K562 (cell line): Measurements from ENCODE around the gene POLD4. TPM values are rescaled to one million over a fixed set of nuclear protein-coding genes. Genes with fewer than 3 reads are reported as not detected.
A peak's percentile ranks its signal among the peaks of the same experiment; 100 is the strongest.

ENCODE experiments used
- BCOR ChIP-seq: fragments of 450-650 bp; IDR thresholded peaks from 2 replicates; pipeline ENCODE4 v1.6.1; 2016
- BRD4 ChIP-seq: fragments of 200-600 bp; sonication (generic); IDR thresholded peaks from 2 replicates; pipeline ENCODE4 v1.6.1; 2017; ENCODE audit warnings: inconsistent platforms
- CBX2 ChIP-seq: fragments of 200-600 bp; sonication (generic); IDR thresholded peaks from one replicate; pipeline ENCODE4 v1.6.1; 2012; ENCODE audit warnings: mild to moderate bottlenecking, low read length, inconsistent platforms; ENCODE audit not compliant: insufficient read depth, poor library complexity, severe bottlenecking
- CBX5 ChIP-seq: IDR thresholded peaks from 2 replicates; pipeline ENCODE4 v1.6.1; 2014; ENCODE audit warnings: low read depth, borderline replicate concordance
- CCAR2 ChIP-seq: fragments of 200-400 bp; formaldehyde crosslinking; IDR thresholded peaks from 2 replicates; pipeline ENCODE4 v1.6.1; 2017; ENCODE audit warnings: mild to moderate bottlenecking, low read depth, low read length
- DDX20 ChIP-seq: fragments of 450-650 bp; IDR thresholded peaks from 2 replicates; pipeline ENCODE4 v1.6.1; 2016; ENCODE audit warnings: missing genetic modification characterization, low read depth, mild to moderate bottlenecking, missing compliant biosample characterization, moderate library complexity
- E2F1 ChIP-seq: sonication (generic); formaldehyde crosslinking; IDR thresholded peaks from 2 replicates; pipeline ENCODE4 v1.8.1; 2023; ENCODE audit warnings: mild to moderate bottlenecking, missing genetic modification reagents, moderate library complexity
- ELF4 ChIP-seq: fragments of 450-650 bp; formaldehyde crosslinking; IDR thresholded peaks from 2 replicates; pipeline ENCODE4 v1.4.0; 2022; ENCODE audit warnings: missing genetic modification characterization
- IFI16 ChIP-seq: fragments of 250-450 bp; sonication (Bioruptor Pico); IDR thresholded peaks from 2 replicates; pipeline ENCODE4 v2.1.2; 2022; ENCODE audit warnings: mild to moderate bottlenecking, inconsistent platforms
- LARP7 ChIP-seq: fragments of 450-650 bp; IDR thresholded peaks from 2 replicates; pipeline ENCODE4 v1.6.1; 2016
- NFRKB ChIP-seq: fragments of 450-650 bp; IDR thresholded peaks from 2 replicates; pipeline ENCODE4 v1.6.1; 2016; ENCODE audit warnings: low read depth
- NR2F6 ChIP-seq: fragments of 450-650 bp; formaldehyde crosslinking; IDR thresholded peaks from 2 replicates; pipeline ENCODE4 v1.4.0; 2020; ENCODE audit warnings: mild to moderate bottlenecking
- POLR2AphosphoS5 ChIP-seq: IDR thresholded peaks from 2 replicates; pipeline ENCODE4 v1.6.1; 2011; ENCODE audit warnings: mild to moderate bottlenecking, low read depth, low read length, moderate library complexity; ENCODE audit not compliant: control insufficient read depth, insufficient read depth
- RBM25 ChIP-seq: fragments of 200-400 bp; formaldehyde crosslinking; IDR thresholded peaks from 2 replicates; pipeline ENCODE4 v1.6.1; 2018; ENCODE audit warnings: low read length, low read depth, moderate library complexity; ENCODE audit not compliant: severe bottlenecking
- SIN3A ChIP-seq, 2 experiments: fragments of 150-350 bp in 1 of 2; IDR thresholded peaks; 2 replicates each; pipeline ENCODE4 v1.6.1; 2011 to 2016; ENCODE audit warnings: borderline replicate concordance in 2 of 2, low read depth in 2 of 2, low read length in 2 of 2, mild to moderate bottlenecking in 2 of 2, moderate library complexity in 2 of 2; ENCODE audit not compliant: control insufficient read depth in 1 of 2
- SUPT5H ChIP-seq: fragments of 450-650 bp; IDR thresholded peaks from 2 replicates; pipeline ENCODE4 v1.6.1; 2016
- TEAD2 ChIP-seq: fragments of 450-650 bp; IDR thresholded peaks from 2 replicates; pipeline ENCODE4 v1.6.1; 2016; ENCODE audit warnings: missing genetic modification characterization, control low read depth, missing compliant biosample characterization
- ZBED1 ChIP-seq: IDR thresholded peaks from 2 replicates; pipeline ENCODE4 v1.6.1; 2014
- ZBTB2 ChIP-seq: fragments of 450-650 bp; IDR thresholded peaks from 2 replicates; pipeline ENCODE4 v1.6.1; 2016; ENCODE audit warnings: antibody characterized with exemption
- ZNF174 ChIP-seq: fragments of 250-450 bp; sonication (Bioruptor Pico); IDR thresholded peaks from 2 replicates; pipeline ENCODE4 v1.4.0; 2020; ENCODE audit warnings: mild to moderate bottlenecking
- ZNF444 ChIP-seq: fragments of 250-450 bp; sonication (Bioruptor Pico); IDR thresholded peaks from 2 replicates; pipeline ENCODE4 v1.4.0; 2020; ENCODE audit warnings: mild to moderate bottlenecking, moderate library complexity
- ZNF695 ChIP-seq: fragments of 450-650 bp; formaldehyde crosslinking; IDR thresholded peaks from 2 replicates; pipeline ENCODE4 v1.4.0; 2020; ENCODE audit warnings: mild to moderate bottlenecking, moderate library complexity
- ZNF780A ChIP-seq: fragments of 250-450 bp; sonication (Bioruptor Pico); IDR thresholded peaks from 2 replicates; pipeline ENCODE4 v1.5.0; 2021; ENCODE audit warnings: mild to moderate bottlenecking
- polyA plus RNA-seq, 8 experiments: library from polyadenylated mRNA; depleted of rRNA in 4 of 8; stranded (reverse) in 5 of 8; unstranded in 3 of 8; fragments of >200 nt; fragmentation: Nextera tagmentation in 2 of 8; fragmentation: Illumina TruSeq in 1 of 8; extraction: Ambion mirVana in 2 of 8; extraction: Trizol in 1 of 8; gene quantifications; 2 replicates each; pipeline versions ENCODE4 v1.2.1 to v1.2.3, GENCODE V29; 2011 to 2014; ENCODE audit warnings: inconsistent platforms in 1 of 8, missing spikeins in 1 of 8
- total RNA-seq, 7 experiments: library from RNA; depleted of rRNA in 6 of 7; stranded (reverse); fragments of >200 nt in 6 of 7; fragmentation: Illumina TruSeq in 2 of 7; extraction: Trizol in 2 of 7; gene quantifications; 2 replicates each; pipeline versions ENCODE4 v1.2.1 to v1.2.3, GENCODE V29; 2011 to 2021; ENCODE audit warnings: low replicate concordance in 1 of 7
- TF ChIP-seq, protein P1 (sequence below): fragments of 250-450 bp; sonication (Bioruptor Pico); IDR thresholded peaks from 2 replicates; pipeline ENCODE4 v1.5.0; 2021
- TF ChIP-seq, protein P2 (sequence below): fragments of 250-450 bp; sonication (Bioruptor Pico); IDR thresholded peaks from 2 replicates; pipeline ENCODE4 v1.9.0; 2021; ENCODE audit warnings: mild to moderate bottlenecking, inconsistent platforms

The POLD4 gene
- total and polyA plus RNA-seq, 9 of the 15 experiments (the other 6 are each of a cell fraction or from before 2014, with no cell fraction given), result 5.8 to 64.5 (median 18.3) TPM

DNA sequence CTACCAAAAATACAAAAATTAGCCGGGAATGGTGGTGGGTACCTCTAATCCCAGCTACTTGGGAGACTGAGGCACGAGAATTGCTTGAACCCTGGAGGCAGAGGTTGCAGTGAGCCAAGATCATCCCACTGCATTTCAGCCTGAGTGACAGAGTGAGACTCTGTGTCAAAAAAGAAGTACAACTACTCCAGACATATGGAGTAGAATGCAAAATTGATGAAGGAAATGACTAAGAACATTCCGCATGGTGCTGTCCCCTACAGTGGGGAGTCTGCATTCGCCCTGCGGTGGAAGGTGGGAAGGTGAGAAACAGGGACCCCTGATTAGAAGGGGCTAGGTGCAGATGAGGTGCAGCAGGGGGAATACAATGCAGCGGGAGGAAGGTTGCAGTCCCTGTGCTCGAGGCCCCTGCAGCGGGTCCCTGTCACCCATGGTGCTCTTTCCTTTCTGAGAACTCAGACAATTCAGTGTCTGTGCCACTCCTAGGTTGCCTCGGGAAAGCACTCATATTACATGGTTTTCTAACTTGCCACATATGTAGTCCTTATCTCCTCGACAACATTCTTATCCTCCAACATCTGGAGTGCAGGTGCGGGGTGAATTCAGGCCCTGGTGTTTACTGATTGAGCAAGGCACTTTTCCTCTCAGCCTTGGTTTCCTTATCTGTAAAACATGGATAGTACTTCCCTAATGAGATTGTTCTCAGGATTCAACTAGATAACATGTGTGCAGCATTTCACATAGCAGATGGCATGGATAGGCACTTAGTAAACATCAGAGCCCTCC is 5.2 kb downstream of the POLD4 start (continued):
- TF ChIP-seq DDX20 (tag), result 0 out of 2 replicates have a peak, but pooled peaks have one; percentile 35
- no peak for TF ChIP-seq ZNF174 (CRISPR knock-in tag)
- no peak for TF ChIP-seq RBM25
- TF ChIP-seq ZNF444 (CRISPR knock-in tag), result no peak
- TF ChIP-seq CBX5, result no peak
- no peak for TF ChIP-seq CCAR2
- TF ChIP-seq SIN3A (IDR thresholded peaks at IDR 0.05; ENCODE audit: borderline replicate concordance in 2 of 2, control insufficient read depth in 1 of 2, low read depth in 2 of 2, low read length in 2 of 2), result no peak
- TF ChIP-seq ELF4 (CRISPR knock-in tag), result 0 out of 2 replicates have a peak, but pooled peaks have one; percentile 3
- no peak for TF ChIP-seq ZNF695 (CRISPR knock-in tag)
- no peak for TF ChIP-seq ZBTB2
- peak; percentile 43; the same call in 1 of the 2 replicates for TF ChIP-seq BCOR
- no peak for TF ChIP-seq SUPT5H
- TF ChIP-seq POLR2AphosphoS5, result peak; percentile 96
- TF ChIP-seq NFRKB, result no peak
- TF ChIP-seq NR2F6 (CRISPR knock-in tag), result no peak
- no peak for TF ChIP-seq E2F1
- TF ChIP-seq, protein P1, sequence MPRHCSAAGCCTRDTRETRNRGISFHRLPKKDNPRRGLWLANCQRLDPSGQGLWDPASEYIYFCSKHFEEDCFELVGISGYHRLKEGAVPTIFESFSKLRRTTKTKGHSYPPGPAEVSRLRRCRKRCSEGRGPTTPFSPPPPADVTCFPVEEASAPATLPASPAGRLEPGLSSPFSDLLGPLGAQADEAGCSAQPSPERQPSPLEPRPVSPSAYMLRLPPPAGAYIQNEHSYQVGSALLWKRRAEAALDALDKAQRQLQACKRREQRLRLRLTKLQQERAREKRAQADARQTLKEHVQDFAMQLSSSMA (CRISPR knock-in tag), result no peak
- TF ChIP-seq TEAD2 (tag), result no peak
- no peak for TF ChIP-seq ZNF780A (CRISPR knock-in tag)
- TF ChIP-seq ZBED1, result no peak
- no peak for TF ChIP-seq CBX2
- TF ChIP-seq, protein P2, sequence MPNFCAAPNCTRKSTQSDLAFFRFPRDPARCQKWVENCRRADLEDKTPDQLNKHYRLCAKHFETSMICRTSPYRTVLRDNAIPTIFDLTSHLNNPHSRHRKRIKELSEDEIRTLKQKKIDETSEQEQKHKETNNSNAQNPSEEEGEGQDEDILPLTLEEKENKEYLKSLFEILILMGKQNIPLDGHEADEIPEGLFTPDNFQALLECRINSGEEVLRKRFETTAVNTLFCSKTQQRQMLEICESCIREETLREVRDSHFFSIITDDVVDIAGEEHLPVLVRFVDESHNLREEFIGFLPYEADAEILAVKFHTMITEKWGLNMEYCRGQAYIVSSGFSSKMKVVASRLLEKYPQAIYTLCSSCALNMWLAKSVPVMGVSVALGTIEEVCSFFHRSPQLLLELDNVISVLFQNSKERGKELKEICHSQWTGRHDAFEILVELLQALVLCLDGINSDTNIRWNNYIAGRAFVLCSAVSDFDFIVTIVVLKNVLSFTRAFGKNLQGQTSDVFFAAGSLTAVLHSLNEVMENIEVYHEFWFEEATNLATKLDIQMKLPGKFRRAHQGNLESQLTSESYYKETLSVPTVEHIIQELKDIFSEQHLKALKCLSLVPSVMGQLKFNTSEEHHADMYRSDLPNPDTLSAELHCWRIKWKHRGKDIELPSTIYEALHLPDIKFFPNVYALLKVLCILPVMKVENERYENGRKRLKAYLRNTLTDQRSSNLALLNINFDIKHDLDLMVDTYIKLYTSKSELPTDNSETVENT (CRISPR knock-in tag), result no peak
- TF ChIP-seq IFI16 (CRISPR knock-in tag), result no peak
- no peak for TF ChIP-seq BRD4
- TF ChIP-seq LARP7, result no peak
